SU-DHL-6 (cell line): Measurements from ENCODE around the gene GFRA4.

Experiments used
- H2AFZ ChIP-seq: fragments of 200-600 bp; sonication (generic); 2 replicates; pipeline ENCODE4 v1.6.1; 2014; ENCODE audit warnings: low read depth, mild to moderate bottlenecking, moderate library complexity, mixed read lengths, antibody characterized with exemption, low read length; ENCODE audit not compliant: severe bottlenecking
- H3F3A ChIP-seq: fragments of 200-600 bp; shearing (Covaris generic); 2 replicates; pipeline ENCODE4 v1.6.0; 2016; ENCODE audit warnings: antibody characterized with exemption, mild to moderate bottlenecking; ENCODE audit not compliant: insufficient read depth
- H3K27ac ChIP-seq: fragments of 200-600 bp; sonication (generic); 2 replicates; pipeline ENCODE4 v1.5.1; 2016; ENCODE audit warnings: low read depth, mild to moderate bottlenecking, low read length, moderate library complexity, mixed read lengths
- H3K27me3 ChIP-seq: fragments of 200-600 bp; sonication (generic), shearing (Covaris generic); 2 replicates; pipeline ENCODE4 v1.6.0; 2014; ENCODE audit warnings: mild to moderate bottlenecking, low read length
- H3K36me3 ChIP-seq: fragments of 200-600 bp; sonication (generic); 2 replicates; pipeline ENCODE4 v1.6.1; 2014; ENCODE audit warnings: mild to moderate bottlenecking, low read length, mixed read lengths
- H3K4me2 ChIP-seq: fragments of 300-600, 200-600 bp; shearing (Covaris generic), sonication (generic); 2 replicates; pipeline ENCODE4 v1.6.0; 2014; ENCODE audit warnings: low read length, low read depth, mild to moderate bottlenecking; ENCODE audit not compliant: poor library complexity, severe bottlenecking
- H3K4me3 ChIP-seq: fragments of 200-600 bp; sonication (generic); 2 replicates; pipeline ENCODE4 v1.5.1; 2014; ENCODE audit warnings: antibody characterized with exemption, low read length, mild to moderate bottlenecking, mixed read lengths; ENCODE audit not compliant: insufficient read depth, poor library complexity, severe bottlenecking
- H3K79me2 ChIP-seq: fragments of 200-600 bp; sonication (generic); 2 replicates; pipeline ENCODE4 v1.6.1; 2014; ENCODE audit warnings: mild to moderate bottlenecking, low read length, moderate library complexity; ENCODE audit not compliant: insufficient read depth
- H3K9ac ChIP-seq: fragments of 200-600 bp; sonication (generic); 2 replicates; pipeline ENCODE4 v1.7.0; 2014; ENCODE audit warnings: mild to moderate bottlenecking, low read length
- H3K9me2 ChIP-seq: fragments of 200-600 bp; sonication (generic); replicated peaks from 2 replicates; pipeline ENCODE4 v1.6.1; 2014; ENCODE audit warnings: low read length; ENCODE audit not compliant: insufficient read depth
- H3K9me3 ChIP-seq: fragments of 200-600 bp; sonication (generic); 2 replicates; pipeline ENCODE4 v1.6.1; 2014; ENCODE audit warnings: low read length, mixed read lengths; ENCODE audit not compliant: insufficient read depth
- H4K20me1 ChIP-seq: fragments of 200-600 bp; sonication (generic); 2 replicates; pipeline ENCODE4 v1.6.1; 2014; ENCODE audit warnings: low read depth, mild to moderate bottlenecking, antibody characterized with exemption, low read length, moderate library complexity, mixed read lengths
- EZH2phosphoT487 ChIP-seq: fragments of 200-600 bp; sonication (generic), shearing (Covaris generic); conservative IDR thresholded peaks from 2 replicates; pipeline ENCODE4 v1.6.1; 2018; ENCODE audit warnings: mild to moderate bottlenecking, antibody characterized with exemption, low read length, moderate library complexity, mixed read lengths
- TF ChIP-seq, protein P1 (sequence below): fragments of 200-600 bp; sonication (generic); IDR thresholded peaks from one replicate; pipeline ENCODE4 v1.5.1; 2017; ENCODE audit warnings: antibody characterized with exemption, mild to moderate bottlenecking, low read length, moderate library complexity; ENCODE audit not compliant: insufficient read depth, poor library complexity, severe bottlenecking

Gene GFRA4

DNA sequence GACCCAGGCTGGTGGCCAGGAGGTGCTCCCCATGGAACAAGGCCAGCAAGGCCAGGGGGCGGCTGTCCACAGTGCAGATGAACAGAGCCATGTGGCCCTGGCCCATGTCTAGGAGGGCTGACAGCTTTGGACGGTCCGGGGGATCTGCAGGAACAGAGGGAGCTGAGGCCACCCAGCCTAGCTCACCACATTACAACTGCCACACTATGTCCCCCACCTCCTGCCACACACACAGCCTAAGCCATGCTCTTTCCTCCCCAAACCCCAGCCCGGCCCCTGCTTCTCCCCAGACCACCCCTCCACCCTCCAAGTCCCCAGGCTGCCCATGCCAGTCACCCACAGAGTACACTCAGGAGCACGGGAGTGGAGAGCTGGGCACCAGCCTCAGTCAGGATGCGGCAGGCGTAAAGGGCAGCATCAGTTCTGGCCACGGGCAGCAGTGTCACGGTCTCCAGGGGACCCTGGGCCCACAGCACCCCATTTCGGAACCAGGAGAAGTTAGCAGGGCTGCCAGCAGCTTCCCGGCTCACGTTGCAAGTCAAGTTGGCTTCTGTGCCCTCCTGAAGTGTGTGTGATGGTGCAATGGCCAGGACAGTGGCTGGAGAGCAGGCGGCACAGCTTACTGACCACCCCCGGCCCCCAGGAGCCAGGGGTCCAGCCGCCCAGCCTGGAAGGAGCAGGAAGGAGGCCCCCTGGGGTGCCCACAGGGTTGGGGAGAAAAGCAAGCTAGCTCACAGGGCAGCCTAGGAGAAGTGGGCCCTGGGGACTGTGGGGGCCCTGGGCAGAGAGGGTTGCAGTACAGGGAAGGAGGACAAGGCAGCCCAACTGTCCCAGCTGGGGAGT lies 33.8 kb upstream of the GFRA4 start:
- H3K4me3 ChIP-seq, result no peak overlapping the region
- no peak overlapping the region for H3K27ac ChIP-seq
- H3K9me2 ChIP-seq, result no peaks in the 10 kb centered on the region
- H2AFZ ChIP-seq, result no peak overlapping the region
- H3K79me2 ChIP-seq, result no peaks in the 10 kb centered on the region
- no peaks in the 10 kb centered on the region for H3K9me3 ChIP-seq
- H3K9ac ChIP-seq, result no peak overlapping the region
- TF ChIP-seq, protein P1, sequence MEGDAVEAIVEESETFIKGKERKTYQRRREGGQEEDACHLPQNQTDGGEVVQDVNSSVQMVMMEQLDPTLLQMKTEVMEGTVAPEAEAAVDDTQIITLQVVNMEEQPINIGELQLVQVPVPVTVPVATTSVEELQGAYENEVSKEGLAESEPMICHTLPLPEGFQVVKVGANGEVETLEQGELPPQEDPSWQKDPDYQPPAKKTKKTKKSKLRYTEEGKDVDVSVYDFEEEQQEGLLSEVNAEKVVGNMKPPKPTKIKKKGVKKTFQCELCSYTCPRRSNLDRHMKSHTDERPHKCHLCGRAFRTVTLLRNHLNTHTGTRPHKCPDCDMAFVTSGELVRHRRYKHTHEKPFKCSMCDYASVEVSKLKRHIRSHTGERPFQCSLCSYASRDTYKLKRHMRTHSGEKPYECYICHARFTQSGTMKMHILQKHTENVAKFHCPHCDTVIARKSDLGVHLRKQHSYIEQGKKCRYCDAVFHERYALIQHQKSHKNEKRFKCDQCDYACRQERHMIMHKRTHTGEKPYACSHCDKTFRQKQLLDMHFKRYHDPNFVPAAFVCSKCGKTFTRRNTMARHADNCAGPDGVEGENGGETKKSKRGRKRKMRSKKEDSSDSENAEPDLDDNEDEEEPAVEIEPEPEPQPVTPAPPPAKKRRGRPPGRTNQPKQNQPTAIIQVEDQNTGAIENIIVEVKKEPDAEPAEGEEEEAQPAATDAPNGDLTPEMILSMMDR, result no peak
- TF ChIP-seq EZH2phosphoT487, result no peak
- H3K27me3 ChIP-seq, result no peaks in the 10 kb centered on the region
- H4K20me1 ChIP-seq, result no peaks in the 10 kb centered on the region
- H3K36me3 ChIP-seq, result no peaks in the 10 kb centered on the region
- no peak overlapping the region for H3K4me2 ChIP-seq
- no peaks in the 10 kb centered on the region for H3F3A ChIP-seq

DNA sequence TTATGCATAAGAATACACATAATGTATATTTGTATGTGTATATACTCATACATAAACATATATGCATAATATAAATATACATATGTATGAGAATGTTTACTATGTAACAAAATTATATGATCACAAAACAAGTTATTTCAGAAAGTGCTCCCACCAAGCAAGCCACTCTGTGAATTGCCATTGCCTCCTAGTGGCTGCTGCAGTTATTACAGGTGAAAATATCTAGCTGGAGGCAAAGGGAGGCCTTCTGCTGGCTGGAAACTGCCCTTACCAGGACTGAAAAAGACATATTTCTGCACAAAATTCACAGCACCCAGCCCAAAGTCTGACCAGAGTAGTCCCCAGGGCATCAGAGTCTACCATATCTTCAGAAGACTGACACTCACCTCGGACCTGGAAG lies 33.0 kb upstream of the GFRA4 start:
- no peak overlapping the region for H3K4me3 ChIP-seq
- H3F3A ChIP-seq, result no peaks in the 10 kb centered on the region
- no peaks in the 10 kb centered on the region for H3K36me3 ChIP-seq
- no peaks in the 10 kb centered on the region for H3K9me3 ChIP-seq
- H3K9me2 ChIP-seq, result no peaks in the 10 kb centered on the region
- no peaks in the 10 kb centered on the region for H3K79me2 ChIP-seq
- H3K27me3 ChIP-seq, result no peaks in the 10 kb centered on the region
- H3K4me2 ChIP-seq, result no peak overlapping the region
- no peak overlapping the region for H3K27ac ChIP-seq
- no peak overlapping the region for H3K9ac ChIP-seq
- no peak for TF ChIP-seq EZH2phosphoT487
- TF ChIP-seq, protein P1, result peak; percentile 52
- H2AFZ ChIP-seq, result no peak overlapping the region
- H4K20me1 ChIP-seq, result no peaks in the 10 kb centered on the region

DNA sequence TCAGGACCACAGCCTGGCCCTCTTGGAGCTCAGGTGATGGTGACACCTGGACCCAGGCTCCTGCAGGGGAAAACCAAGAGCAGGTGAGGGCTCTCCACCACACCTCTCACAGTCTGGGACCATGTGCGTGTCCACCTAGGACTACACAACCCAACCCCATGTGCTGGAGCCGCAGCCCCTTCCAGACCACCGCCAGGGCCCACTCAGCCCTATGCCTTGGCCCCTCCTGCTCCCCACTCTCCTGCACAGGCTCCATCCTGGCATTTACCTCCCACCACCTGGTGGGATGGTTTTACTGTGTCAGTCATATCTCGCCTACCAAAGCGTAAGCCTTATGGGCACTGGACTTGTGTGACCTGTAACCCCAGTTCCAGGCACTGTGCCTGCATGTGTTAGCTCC lies 31.7 kb upstream of the GFRA4 start:
- Histone ChIP-seq H3F3A (no peaks in the 10 kb centered on the region), H2AFZ (no peak overlapping the region), H3K27ac (no peak overlapping the region), H3K9me3 (no peaks in the 10 kb centered on the region), H3K27me3 (no peaks in the 10 kb centered on the region), H4K20me1 (no peaks in the 10 kb centered on the region), H3K79me2 (no peaks in the 10 kb centered on the region), H3K36me3 (no peaks in the 10 kb centered on the region), H3K9me2 (no peaks in the 10 kb centered on the region), H3K4me2 (no peak overlapping the region), H3K9ac (no peak overlapping the region), H3K4me3 (no peak overlapping the region)
- TF ChIP-seq, protein P1, result no peak
